Endothelial cell of hepatic sinusoid (primary cell): ENCODE results near the gene S100A5.

Experiments used
- in situ Hi-C: cut with HindIII; loops from 2 replicates; pipeline ENCODE4 v1.10.0; 2017; ENCODE audit warnings: low sequenced_read_pairs

The S100A5 gene

DNA sequence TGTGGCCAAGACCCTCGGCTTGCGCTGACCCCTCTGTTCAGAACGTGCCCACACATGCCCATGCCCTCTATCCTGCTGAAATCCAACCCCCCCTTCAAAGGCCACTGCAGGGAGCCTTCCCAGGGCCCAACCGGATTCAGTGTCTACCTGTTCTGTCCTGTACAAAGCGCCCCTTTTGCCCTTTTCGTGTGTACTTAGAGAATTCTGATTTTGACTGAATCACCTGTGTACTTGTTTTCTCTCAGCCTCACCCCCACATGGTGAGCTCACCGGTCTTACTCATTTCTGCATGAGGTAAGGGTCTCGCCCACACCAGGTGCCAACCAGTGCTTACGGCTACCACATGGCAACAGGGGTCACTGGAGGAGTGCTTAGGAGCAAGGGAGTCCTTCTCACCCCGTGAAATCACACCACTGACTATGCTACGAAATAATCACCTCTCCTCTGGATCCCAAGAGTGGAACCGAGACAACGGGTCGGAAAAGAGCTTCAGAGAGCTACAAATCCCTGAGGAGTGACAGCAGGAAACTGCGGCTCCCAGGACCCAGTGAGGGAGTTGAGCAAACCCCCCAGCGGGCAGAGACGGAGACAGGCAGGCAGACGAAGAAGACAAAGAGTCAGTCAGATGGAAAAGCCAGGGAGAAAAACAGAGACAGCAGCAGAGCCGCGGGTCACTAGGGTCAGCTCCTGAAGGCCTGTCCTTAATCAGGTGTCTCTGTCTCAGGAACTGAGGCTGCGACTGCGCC lies 27.1 kb upstream of the S100A5 start:
- in situ Hi-C loops, result no loop called here

DNA sequence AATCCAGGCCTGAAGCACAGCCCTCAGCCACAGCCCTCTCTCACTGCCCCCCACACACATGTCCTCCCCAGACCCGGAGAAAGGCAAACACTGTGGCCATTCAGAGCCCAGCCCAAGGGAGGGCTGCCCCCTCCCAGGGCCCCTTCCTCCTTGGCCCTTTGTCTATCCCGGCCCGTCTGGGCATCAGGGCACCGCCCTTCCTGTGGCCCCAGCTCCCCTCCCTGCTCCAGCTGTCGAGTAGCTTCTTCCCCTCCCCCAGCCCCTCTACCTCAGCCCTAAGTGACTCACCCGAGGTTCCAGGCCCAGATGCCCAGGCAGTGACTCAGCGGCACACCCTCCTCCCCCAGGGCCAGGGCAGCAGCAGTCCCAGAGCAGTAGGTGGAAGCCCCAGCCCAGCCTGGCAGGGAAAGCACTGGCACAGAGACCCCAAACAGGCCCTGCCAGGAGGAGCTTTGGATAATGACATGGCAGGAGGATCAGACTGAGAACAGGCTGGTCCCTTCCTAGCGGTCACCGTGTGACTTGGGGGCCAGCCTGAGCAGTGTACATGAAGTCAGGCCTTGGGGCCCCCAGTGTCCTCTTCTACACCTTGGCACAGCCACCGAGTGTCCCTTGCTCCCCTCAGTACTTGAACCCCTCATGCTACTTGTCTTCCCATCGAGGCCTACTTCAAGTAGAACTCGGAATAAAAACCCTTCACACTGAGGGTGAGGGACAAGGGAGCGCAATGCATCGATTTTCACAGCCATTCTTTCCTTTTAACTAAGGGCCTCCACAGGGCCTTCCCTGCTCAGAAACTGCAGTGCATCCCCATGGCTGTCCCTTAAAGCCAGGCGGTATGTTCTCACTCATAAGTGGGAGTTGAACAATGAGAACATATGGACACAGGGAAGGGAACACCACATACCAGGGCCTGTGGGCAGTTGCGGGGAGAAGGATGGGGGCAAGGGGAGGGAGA lies 26.0 kb upstream of the S100A5 start:
- in situ Hi-C loops, result no loop called here

DNA sequence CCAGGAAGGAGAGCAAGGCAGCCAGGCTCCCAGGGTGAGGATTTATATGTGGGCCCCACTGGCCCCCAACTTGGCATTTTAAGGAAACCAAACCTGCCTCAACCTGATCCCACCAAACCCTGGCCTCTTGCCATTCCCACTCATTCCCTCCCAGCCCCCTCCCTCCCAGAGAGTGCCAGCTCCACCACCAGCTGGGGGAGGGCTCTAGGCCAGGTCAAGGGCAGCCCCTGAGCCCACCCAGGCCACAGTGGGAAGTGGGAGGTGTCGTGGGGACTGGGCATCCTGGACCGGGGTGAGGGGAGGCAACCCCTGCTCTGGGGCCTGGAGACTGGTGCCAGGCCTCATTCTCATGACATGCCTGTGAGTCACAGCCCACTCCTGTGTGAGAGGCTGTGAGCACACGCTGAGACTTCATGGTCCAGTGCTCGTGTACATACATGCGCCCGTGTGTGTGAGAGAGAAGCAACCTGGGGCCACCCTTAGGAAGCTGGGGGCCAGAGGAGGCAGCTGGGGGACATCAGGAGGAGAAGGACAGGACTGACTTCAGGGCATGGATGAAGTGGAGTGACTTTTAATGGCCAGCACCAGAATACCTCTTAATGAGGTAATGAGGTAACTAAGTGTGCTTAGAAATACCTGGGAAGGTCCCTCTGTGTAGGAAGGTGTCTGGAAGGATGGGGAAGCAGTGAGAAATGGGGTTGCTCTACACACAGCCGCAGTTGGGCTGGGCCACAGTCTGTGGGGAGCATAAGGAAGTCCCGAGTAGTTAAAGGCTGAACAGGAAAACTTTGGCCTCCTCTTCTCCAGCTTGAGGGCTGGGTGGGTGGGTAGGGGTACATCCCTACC lies 25.0 kb upstream of the S100A5 start, which contains the start of gene S100A2:
Gene S100A2, minus strand, starts transcription at position 316 of the 846 bp plus-strand sequence. CDS start 1,967 bp downstream, outside the sequence.
- in situ Hi-C loops, result no loop called here

DNA sequence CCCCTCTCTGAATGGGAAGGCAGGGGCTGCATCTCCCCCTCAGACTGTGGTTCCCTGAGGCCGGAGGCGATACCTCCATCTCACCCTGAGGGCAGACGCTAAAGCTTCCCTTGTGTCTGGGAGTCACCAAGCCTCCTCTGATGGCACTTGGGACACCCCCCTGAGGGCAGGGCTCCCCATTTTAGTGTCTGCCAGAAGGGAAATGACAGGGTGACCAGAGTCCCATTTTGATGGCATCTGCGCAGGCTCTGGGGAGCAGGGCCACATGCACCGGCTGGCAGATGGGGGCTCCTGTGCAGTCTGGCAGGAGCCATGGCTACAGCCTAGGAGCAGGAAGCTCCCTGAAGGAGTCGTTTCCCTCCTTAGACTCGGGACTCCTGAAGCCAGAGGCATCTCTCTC lies 23.3 kb upstream of the S100A5 start:
- in situ Hi-C loops, result loop anchor here (5.0 kb wide), 2 partner anchors 73 to 212 kb away; no protein-coding TSS in a partner anchor

DNA sequence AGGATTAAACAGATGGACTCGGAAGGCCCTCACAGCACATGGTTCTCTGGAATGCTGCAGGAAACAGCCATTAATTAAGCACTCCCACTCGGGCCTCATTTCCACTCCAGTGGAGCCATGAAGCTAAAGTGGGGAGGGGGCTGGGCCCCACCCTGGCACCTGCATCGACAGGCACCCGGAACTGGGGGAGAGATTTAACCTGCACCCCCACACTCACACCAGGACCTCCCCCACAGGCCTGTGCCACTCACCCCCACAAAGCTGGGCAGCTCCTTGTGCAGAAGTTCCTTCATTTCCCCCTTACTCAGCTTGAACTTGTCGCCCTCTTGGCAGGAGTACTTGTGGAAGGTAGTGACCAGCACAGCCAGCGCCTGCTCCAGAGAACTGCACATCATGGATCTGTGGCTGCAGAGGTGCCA lies 22.8 kb upstream of the S100A5 start:
- in situ Hi-C loops, result loop anchor here (5.0 kb wide), 2 partner anchors 74 to 211 kb away; no protein-coding TSS in a partner anchor

DNA sequence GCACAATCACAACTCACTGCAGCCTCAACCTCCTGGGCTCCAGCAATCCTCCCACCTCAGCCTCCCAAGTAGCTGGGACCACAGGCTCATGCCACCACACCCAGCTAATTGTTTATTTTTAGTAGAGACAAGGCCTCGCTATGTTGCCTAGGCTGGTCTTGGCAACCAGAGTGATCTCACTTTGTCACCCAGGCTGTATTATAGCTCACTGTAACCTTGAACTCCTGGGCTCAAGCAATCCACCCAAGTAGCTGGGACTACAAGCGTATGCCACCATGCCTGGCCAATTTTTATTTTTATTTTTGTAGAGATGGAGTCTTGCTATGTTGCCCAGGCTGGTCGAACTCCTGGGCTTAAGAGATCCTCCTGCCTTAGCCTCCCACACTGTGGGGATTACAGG lies 21.3 kb upstream of the S100A5 start:
- in situ Hi-C loops, result loop anchor here (5.0 kb wide), 2 partner anchors 75 to 210 kb away; no protein-coding TSS in a partner anchor

DNA sequence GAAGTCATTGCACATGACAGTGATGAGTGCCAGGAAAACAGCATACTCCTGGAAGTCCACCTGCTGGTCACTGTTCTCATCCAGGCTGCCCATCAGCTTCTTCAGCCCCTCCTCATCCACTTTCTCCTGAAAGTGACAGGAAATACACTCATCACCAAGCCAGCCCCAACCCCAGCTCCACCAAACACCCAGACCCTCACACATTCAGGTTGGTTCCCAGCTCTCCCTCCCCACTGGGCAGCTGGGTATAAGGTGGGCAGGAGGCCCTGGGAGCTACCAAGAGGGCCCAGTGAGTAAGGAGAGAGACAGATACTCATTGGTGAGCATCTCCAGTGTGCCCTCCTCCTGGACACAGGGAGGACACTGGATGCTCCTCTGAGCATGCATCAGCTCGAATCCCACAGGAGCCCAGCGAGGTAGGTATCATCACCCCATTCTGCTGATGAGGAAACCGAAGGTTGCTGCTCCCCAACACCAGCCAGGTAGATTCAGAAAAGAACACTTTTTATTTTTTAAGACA lies 20.8 kb upstream of the S100A5 start:
- in situ Hi-C loops, result loop anchor here (5.0 kb wide), 2 partner anchors 76 to 209 kb away; no protein-coding TSS in a partner anchor

DNA sequence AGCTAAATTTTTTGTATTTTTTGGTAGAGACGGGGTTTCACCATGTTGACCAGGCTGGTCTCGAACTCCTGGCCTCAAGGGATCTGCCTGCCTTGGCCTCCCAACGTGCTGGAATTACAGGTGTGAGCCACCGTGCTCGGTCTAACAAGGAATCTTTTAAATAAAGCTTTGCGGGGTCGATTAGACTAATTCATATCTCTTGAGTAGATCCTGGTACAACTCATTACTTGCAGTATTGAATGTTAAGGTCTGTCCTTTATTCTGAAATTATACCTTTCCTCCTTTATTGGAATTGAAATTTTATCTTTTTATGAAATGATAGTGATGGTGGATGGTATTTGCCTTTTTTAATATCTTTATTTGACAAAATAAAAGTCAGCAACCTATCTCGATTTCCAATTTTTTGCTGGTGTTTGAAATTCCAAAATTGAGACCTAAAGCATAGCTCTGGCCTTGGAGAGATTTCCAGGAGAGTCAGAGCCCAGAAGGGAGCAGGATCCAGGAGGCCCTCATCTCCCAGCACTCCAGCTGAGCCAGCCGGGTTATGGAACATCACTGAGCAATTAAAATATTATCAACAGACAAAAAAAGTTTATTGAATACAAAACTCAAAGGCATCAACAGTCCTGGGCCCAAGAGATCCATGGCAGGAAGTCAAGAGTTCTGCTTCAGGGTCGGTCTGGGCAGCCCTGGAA lies 20.2 kb upstream of the S100A5 start:
- in situ Hi-C loops, result loop anchor here (5.0 kb wide), 2 partner anchors 76 to 209 kb away; no protein-coding TSS in a partner anchor

DNA sequence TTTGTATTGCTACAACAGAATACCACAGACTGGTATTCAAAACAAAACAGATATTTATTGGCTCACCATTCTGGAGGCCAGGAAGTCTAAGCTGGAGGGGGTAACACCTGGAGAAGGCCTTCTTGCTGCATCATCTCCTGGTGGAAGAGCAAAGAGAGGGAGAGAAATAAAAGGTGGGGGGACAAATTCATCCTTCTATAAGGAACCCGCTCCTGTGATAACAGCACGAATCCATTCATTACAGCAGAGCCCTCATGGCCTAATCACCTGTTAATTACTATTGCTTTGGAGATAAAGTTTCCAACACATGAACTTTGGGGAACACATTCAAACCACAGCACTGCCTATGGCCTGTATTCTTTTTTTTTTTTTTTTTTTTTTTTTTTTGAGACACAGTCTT lies 19.5 kb upstream of the S100A5 start:
- in situ Hi-C loops, result loop anchor here (5.0 kb wide), 2 partner anchors 77 to 208 kb away; no protein-coding TSS in a partner anchor

DNA sequence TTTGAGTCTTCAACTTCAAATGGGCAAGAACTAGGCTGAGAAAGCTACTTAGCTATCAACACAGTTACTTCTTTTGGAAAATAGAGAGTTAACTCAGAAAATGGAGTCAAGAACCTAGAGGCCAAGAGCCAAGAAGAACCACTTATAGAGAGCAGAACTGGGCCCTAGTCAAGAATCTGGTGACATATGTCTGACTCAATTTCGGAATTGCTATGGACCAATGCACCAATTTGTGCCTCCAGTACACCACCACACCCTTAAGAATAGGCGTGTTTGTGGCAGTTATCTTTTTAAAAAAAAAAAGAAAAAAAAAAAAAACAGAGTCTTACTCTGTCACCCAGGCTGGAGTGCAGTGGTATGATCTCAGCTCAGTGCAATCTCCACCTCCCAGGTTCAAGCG lies 17.1 kb upstream of the S100A5 start:
- in situ Hi-C loops, result no loop called here

DNA sequence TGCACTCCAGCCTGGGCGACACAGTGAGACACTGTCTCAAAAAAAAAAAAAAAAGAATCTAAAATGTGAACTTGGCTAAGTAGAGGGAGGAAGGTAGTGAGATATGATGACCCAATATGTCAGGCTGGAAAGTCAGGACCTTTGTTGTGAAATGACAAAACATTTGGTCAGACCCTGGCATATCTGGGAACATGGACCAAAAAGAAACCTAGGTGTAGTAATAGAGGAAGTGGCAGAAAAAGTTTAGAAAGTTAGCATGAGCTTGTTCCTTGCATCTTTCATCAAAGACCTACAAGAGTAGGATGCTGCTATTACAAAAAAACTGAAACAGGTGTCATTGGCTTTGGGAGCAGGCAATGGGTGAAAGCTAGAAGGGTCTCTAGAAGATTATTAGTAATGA lies 15.6 kb upstream of the S100A5 start:
- in situ Hi-C loops, result no loop called here

DNA sequence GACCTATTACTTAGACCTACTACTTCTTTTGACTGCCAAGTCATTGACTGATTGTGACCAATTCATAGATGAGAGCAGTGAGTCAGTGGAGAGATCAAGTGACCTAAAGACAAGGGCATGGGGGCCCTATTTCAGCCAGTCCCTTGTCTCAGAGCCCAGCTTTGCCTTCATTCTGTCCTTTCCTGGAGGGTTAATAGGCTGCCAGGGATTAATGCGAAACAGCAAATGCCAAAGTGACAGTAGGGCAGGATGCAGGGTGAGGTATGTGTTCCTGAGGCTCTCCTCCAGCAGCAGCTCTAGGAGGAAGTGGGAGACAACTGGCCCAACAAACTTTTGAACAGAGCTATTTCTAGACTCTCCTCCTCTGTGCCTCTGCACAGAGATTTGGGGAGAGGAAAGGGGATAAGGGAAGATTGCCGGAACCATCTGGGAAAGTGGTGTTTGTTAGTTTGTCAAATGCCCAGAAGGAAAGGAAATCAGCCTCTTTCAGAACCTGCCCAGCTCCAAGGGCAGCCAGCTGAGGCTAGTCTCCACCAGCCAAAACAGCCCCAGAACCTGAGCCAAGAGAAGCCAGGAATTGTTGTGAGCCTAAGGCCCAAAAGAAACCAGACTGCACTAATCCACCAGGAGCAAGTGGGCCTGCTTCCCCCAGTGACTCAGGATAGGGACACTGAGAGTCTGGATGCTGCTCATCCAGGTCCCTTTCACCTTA lies 13.3 kb upstream of the S100A5 start:
- in situ Hi-C loops, result no loop called here

DNA sequence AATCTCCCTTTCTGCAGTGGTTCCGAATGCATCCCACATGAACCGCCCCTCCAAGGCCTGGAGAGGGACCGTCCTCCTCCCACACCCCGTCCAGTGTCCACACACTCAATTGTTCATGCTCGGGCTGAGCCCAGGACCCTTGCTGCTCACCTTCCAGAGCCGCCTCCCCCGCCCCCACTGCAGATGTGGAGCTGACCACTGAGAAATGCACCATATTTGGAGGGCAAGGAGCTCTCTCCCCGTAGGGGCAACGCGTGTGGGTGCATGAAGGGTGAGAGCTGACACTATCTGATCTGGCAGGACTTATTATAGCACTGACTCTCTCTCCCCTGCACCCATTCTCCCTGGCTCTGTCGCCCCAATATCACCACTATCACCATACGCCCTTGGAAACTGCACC lies 12.4 kb upstream of the S100A5 start:
- in situ Hi-C loops, result no loop called here

DNA sequence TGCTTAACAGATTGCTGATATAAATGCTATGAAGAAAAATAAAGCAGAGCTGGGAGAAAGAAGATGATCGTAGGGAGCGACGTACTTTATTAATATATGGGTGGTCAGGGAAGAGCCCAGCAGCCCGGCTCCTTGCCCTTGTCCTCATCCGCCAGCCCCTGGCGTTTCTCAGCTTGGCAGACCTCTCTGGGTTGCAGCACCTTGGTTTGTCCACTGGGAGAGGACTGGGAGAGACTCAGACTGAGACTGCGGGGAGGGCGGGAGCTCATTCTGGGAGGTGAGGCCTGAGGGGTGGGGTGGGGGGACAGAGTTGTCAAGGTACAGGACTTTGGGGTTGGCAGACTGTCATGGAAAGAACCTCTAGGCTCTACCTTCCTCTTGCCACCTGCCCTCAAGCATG lies 11.6 kb upstream of the S100A5 start:
- in situ Hi-C loops, result no loop called here

DNA sequence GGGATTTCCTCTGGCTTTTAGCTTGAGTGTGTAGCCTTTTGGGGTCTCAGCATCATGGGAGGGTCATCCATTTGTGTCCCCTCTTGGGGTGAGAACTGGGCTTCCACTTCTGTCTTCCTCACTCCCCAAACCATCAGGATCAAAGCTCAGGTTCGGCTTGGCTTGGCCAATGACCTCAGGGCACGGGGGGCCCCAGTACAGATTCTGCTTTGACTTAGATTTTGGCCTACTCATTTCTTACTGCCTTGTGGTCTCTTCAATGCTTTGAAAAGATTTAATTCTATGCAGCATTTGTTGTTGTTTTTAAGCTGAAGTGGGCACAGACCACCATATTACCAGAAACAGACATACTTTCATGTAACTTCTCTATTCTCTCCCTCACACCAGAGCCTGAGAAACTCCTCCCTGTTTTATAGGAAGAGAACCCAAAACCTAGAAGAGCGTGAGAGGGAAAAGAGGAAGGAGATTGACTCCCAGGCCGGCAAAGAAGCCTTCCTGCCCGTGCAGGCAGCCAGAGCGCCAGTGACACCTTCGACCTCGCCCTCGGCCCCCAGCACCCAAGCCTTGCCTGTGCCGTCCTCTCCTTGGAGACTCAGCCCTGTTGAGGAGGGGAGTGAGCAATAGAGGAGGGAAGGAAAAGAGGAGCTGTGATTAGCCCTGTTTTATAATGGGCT lies 10.2 kb upstream of the S100A5 start:
- in situ Hi-C loops, result no loop called here

DNA sequence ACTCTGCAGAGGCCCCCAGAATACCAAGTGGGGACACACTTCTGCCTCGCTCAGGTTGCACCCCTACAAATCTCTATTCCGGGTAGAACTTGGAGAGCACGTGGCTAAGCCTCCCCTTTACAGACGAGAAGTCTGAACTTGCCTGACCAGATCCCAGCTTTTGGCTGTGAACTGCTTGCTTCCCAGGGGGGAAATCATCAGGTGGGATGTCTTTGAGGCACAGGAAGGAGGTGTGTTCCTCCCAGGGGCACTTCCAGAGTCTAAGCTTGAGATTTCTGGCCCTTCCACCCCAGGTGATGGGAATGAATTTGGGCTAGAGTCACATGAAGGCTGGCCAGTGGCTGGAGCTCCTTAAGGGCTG lies 9.6 kb upstream of the S100A5 start:
- in situ Hi-C loops, result no loop called here

DNA sequence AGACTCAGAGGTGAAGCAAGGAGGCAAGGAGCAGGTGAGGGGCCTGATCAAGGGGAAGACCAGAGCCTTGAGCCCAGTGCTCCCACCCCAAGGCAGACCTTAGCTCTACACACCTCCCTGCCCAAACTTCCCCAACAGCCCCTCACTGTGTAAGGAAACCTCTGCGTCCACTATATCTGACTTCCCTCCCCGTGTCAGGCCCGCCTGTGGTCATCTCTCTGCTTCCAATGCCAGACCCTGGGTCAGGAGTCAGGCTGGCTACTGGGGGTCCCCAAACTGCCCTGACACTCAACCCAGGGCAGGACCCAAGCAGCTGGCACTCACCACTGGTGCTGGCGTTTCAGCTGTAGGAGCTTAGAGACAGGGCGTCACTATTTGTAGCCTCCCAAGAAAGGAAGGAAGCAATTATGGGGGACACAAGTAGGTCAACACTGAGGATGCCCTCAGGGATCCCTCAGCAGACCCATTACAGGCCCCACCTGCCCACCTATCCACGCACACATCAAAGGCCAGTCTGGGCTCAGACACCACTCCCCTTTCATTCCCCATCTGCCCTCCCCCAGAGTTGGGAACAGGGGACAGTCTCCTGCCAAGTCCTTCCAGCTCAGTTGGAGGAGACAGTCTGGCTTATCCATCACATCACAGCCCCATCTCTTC lies 9.1 kb upstream of the S100A5 start:
- in situ Hi-C loops, result no loop called here
